ENCODE results near the gene NUDT7.
A peak's percentile ranks its signal among the peaks of the same experiment; 100 is the strongest.

NUDT7 gene

DNA sequence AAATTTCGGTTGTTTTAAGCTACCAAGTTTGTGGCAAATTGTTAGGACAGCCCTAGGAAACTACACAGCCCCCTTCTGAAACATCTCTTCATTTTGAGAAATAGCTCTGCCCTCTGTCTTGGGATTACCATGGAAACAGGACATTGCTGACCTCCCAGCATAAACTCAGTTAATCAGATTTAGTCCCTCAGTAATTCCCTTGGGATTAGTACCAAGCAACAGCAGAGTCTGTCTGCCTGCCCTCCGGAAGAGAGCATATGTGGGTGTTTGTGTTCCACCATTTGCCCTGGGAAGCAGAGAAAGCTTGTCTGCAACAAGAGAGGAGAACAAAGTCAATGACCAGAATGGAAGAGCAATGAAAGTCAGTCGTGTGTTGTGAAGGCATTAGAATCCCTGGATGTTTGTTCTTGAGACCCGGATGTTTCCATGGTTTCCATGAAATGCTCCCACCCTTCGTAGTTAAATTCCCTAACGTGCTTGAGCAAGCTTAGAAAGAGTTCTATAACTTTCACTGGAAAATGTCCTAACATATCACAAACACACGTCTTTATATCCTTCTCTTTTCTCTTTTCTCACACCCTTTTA lies 26.2 kb downstream of the NUDT7 start:
- no peaks in the 10 kb centered on the region for H3K36me3 ChIP-seq (ENCODE audit: control insufficient read depth in 5 of 5, insufficient read depth in 5 of 5, low read length in 5 of 5)
- H3K27me3 ChIP-seq (ENCODE audit: control insufficient read depth in 5 of 5, insufficient read depth in 4 of 5, low read length in 5 of 5) = no peaks in the 10 kb centered on the region
- no peak overlapping the region for H3K27ac ChIP-seq (ENCODE audit: low read depth, low read length)
- no peaks in the 10 kb centered on the region for H3K9me3 ChIP-seq (ENCODE audit: control insufficient read depth in 5 of 5, low read length in 5 of 5)
- peaks cover 0 to 28% (median 10%) of the 10 kb centered on the region in 5 donors for H3K4me1 ChIP-seq (ENCODE audit: control insufficient read depth in 5 of 5, insufficient read depth in 5 of 5, low read length in 5 of 5)
- H3K9ac ChIP-seq (ENCODE audit: low read length in 5 of 5) = no peak overlapping the region
- H3K4me3 ChIP-seq (ENCODE audit: low read depth in 1 of 5, low read length in 5 of 5) = no peak overlapping the region

DNA sequence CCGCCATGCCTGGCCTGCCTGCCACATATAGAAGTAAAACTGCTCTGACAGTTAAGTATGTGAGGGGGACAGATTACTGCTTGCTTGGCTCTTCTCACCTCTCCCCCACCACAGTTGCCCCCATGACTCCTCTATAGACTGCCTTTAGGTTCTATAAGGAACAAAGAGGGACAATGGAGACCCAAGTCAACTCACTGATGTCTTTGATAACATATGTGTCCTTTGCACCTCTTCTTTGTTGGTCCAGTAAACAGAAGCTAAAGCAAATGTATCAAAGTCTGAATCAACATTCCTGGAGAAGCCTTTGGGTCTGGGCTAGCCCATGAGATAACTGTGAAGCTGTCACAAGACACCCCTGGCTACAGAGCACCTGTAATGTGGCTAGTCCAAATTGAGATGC lies 27.1 kb downstream of the NUDT7 start:
- Histone ChIP-seq H3K4me3 (ENCODE audit: low read depth in 1 of 5, low read length in 5 of 5) (no peak overlapping the region), H3K27me3 (ENCODE audit: control insufficient read depth in 5 of 5, insufficient read depth in 4 of 5, low read length in 5 of 5) (no peaks in the 10 kb centered on the region), H3K9ac (ENCODE audit: low read length in 5 of 5) (no peak overlapping the region), H3K36me3 (ENCODE audit: control insufficient read depth in 5 of 5, insufficient read depth in 5 of 5, low read length in 5 of 5) (no peaks in the 10 kb centered on the region), H3K27ac (ENCODE audit: low read depth, low read length) (no peak overlapping the region), H3K4me1 (ENCODE audit: control insufficient read depth in 5 of 5, insufficient read depth in 5 of 5, low read length in 5 of 5) (peaks cover 0 to 28% (median 10%) of the 10 kb centered on the region in 5 donors), H3K9me3 (ENCODE audit: control insufficient read depth in 5 of 5, low read length in 5 of 5) (no peaks in the 10 kb centered on the region)

DNA sequence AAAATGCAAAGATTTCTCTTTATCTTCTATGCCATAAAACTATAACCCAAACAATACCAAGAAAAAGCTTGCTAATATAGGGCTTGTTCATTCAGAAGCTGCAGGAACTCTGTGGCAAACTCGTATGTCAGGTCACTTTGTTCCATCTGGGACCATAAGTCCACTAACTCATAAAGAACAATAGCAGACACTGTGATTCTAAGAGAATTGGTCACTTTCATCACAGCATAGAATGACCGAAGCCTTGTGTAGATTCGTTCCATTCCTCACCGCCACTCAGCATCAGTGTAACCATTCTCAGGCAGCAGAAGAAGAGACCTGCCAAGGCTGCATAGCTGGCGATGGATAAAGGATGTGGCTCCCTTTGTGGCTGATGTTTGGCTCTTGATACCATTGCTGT lies 35.7 kb downstream of the NUDT7 start:
- no peak overlapping the region for H3K27ac ChIP-seq (ENCODE audit: low read depth, low read length)
- H3K9ac ChIP-seq (ENCODE audit: low read length in 5 of 5) = no peak overlapping the region
- H3K4me1 ChIP-seq (ENCODE audit: control insufficient read depth in 5 of 5, insufficient read depth in 5 of 5, low read length in 5 of 5) = peaks cover 0 to 28% (median 15%) of the 10 kb centered on the region in 5 donors

DNA sequence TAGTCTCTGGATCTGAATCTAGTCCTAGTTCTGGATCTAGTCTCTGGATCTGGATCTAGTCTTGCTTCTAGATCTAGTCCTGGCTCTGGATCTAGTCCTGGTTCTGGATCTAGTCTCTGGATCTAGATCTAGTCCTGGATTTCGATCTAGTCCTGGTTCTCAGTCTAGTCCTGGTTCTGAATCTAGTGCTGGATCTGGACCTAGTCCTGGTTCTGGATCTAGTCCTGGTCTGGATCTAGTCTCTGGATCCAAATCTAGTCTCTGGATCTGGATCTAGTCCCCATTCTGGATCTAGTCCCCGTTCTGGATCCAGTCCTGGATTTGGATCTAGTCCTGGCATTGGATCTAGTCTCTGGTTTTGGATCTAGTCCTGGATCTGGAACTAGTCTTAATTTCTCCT lies 36.2 kb downstream of the NUDT7 start:
- Histone ChIP-seq H3K4me1 (ENCODE audit: control insufficient read depth in 5 of 5, insufficient read depth in 5 of 5, low read length in 5 of 5) (peaks cover 0 to 32% (median 19%) of the 10 kb centered on the region in 5 donors), H3K27me3 (ENCODE audit: control insufficient read depth in 5 of 5, insufficient read depth in 4 of 5, low read length in 5 of 5) (no peaks in the 10 kb centered on the region), H3K36me3 (ENCODE audit: control insufficient read depth in 5 of 5, insufficient read depth in 5 of 5, low read length in 5 of 5) (no peaks in the 10 kb centered on the region), H3K27ac (ENCODE audit: low read depth, low read length) (no peak overlapping the region), H3K9ac (ENCODE audit: low read length in 5 of 5) (no peak overlapping the region), H3K4me3 (ENCODE audit: low read depth in 1 of 5, low read length in 5 of 5) (no peak overlapping the region), H3K9me3 (ENCODE audit: control insufficient read depth in 5 of 5, low read length in 5 of 5) (no peaks in the 10 kb centered on the region)

More for the DNA sequence above, 35.7 kb downstream of the NUDT7 start:
- Histone ChIP-seq H3K9me3 (ENCODE audit: control insufficient read depth in 5 of 5, low read length in 5 of 5) (no peaks in the 10 kb centered on the region), H3K36me3 (ENCODE audit: control insufficient read depth in 5 of 5, insufficient read depth in 5 of 5, low read length in 5 of 5) (no peaks in the 10 kb centered on the region), H3K27me3 (ENCODE audit: control insufficient read depth in 5 of 5, insufficient read depth in 4 of 5, low read length in 5 of 5) (no peaks in the 10 kb centered on the region), H3K4me3 (ENCODE audit: low read depth in 1 of 5, low read length in 5 of 5) (no peak overlapping the region)

DNA sequence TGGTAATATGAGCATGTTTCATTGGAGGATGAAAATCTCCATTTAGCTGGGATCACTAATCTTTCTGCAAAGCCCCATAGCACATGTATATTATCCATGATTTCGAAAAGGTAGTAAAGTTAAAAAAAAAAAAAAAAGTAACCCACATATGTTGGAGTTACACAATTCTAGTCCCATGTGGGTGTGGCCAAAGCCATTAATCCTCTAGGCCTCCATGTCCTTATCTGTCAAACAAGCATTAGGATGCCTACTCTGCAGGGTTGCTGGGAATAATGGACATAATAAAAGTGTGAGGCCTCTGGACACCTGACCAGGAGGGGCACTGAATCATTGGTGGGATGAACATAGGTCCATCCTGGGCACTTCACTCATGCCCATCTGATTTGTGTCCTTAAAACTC lies 36.9 kb downstream of the NUDT7 start:
- H3K9ac ChIP-seq (ENCODE audit: low read length in 5 of 5) = no peak overlapping the region
- no peaks in the 10 kb centered on the region for H3K27me3 ChIP-seq (ENCODE audit: control insufficient read depth in 5 of 5, insufficient read depth in 4 of 5, low read length in 5 of 5)
- no peaks in the 10 kb centered on the region for H3K9me3 ChIP-seq (ENCODE audit: control insufficient read depth in 5 of 5, low read length in 5 of 5)
- peaks cover 2 to 39% (median 25%) of the 10 kb centered on the region in 5 donors for H3K4me1 ChIP-seq (ENCODE audit: control insufficient read depth in 5 of 5, insufficient read depth in 5 of 5, low read length in 5 of 5)
- H3K36me3 ChIP-seq (ENCODE audit: control insufficient read depth in 5 of 5, insufficient read depth in 5 of 5, low read length in 5 of 5) = no peaks in the 10 kb centered on the region
- no peak overlapping the region for H3K27ac ChIP-seq (ENCODE audit: low read depth, low read length)
- no peak overlapping the region for H3K4me3 ChIP-seq (ENCODE audit: low read depth in 1 of 5, low read length in 5 of 5)

DNA sequence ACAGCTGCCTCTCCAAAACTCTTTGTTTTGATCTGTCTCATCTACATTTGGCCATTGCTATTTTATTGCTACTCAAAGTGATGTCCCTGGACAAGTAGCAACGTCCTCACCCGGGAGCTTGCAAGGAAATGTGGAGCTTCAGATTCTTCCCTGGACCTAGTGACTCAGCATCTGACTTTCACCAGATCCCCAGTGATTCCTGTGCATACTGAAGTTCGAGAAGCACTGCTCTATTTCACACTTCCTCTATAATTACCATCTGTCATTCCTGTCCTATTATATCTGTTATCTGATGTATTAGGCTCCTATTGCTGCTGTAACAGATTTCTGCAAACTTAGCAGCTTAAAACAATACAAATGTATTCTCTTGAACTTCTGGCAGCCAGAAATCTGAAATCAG lies 37.5 kb downstream of the NUDT7 start:
- H3K9me3 ChIP-seq (ENCODE audit: control insufficient read depth in 5 of 5, low read length in 5 of 5) = no peaks in the 10 kb centered on the region
- H3K36me3 ChIP-seq (ENCODE audit: control insufficient read depth in 5 of 5, insufficient read depth in 5 of 5, low read length in 5 of 5) = no peaks in the 10 kb centered on the region
- no peaks in the 10 kb centered on the region for H3K27me3 ChIP-seq (ENCODE audit: control insufficient read depth in 5 of 5, insufficient read depth in 4 of 5, low read length in 5 of 5)
- no peak overlapping the region for H3K9ac ChIP-seq (ENCODE audit: low read length in 5 of 5)
- peaks cover 2 to 45% (median 30%) of the 10 kb centered on the region in 5 donors for H3K4me1 ChIP-seq (ENCODE audit: control insufficient read depth in 5 of 5, insufficient read depth in 5 of 5, low read length in 5 of 5)
- H3K4me3 ChIP-seq (ENCODE audit: low read depth in 1 of 5, low read length in 5 of 5) = no peak overlapping the region
- peak overlapping the region; percentile 19 for H3K27ac ChIP-seq (ENCODE audit: low read depth, low read length)

DNA sequence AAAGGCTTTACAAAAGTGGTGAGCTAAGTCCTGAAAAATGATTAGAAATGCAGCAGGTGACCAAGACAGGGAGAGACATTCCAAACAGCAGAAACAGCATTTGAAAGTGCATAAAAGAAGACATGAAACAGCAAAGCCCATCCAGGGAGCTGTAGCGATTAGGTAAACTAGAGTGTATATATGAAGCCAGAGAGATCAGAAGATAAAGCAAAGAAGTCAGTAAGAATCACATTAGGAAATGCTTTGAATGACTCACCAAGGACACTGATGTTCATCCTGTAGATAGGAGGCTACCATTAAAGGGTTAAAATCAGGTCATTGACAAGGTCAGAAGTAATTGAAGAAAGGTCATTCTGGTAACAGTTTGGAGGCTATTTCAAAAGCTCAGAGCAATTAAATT lies 38.5 kb downstream of the NUDT7 start:
- H3K4me1 ChIP-seq (ENCODE audit: control insufficient read depth in 5 of 5, insufficient read depth in 5 of 5, low read length in 5 of 5) = peaks cover 2 to 46% (median 30%) of the 10 kb centered on the region in 5 donors
- H3K9me3 ChIP-seq (ENCODE audit: control insufficient read depth in 5 of 5, low read length in 5 of 5) = no peaks in the 10 kb centered on the region
- no peak overlapping the region for H3K9ac ChIP-seq (ENCODE audit: low read length in 5 of 5)
- no peaks in the 10 kb centered on the region for H3K27me3 ChIP-seq (ENCODE audit: control insufficient read depth in 5 of 5, insufficient read depth in 4 of 5, low read length in 5 of 5)
- H3K36me3 ChIP-seq (ENCODE audit: control insufficient read depth in 5 of 5, insufficient read depth in 5 of 5, low read length in 5 of 5) = no peaks in the 10 kb centered on the region
- no peak overlapping the region for H3K27ac ChIP-seq (ENCODE audit: low read depth, low read length)
- no peak overlapping the region for H3K4me3 ChIP-seq (ENCODE audit: low read depth in 1 of 5, low read length in 5 of 5)

DNA sequence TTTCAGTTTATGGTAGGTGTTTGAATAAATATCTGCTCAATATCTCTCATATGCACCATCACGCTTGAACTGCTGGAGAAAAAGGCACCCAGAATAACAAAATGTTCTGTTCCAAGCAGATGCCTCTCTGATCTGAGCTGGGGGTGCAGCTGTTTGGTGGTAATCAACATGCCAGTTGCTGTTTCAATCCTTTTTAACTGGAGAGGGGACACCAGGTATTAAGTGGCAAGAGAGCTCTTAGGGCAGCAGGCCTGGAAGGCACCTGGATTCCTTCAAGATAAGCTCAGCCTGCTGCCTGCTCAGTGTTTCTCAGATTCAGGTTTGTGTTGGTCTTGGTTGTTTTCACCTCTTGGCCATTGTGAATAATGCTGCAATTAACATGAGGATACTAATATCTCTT lies 38.9 kb downstream of the NUDT7 start:
- no peaks in the 10 kb centered on the region for H3K36me3 ChIP-seq (ENCODE audit: control insufficient read depth in 5 of 5, insufficient read depth in 5 of 5, low read length in 5 of 5)

DNA sequence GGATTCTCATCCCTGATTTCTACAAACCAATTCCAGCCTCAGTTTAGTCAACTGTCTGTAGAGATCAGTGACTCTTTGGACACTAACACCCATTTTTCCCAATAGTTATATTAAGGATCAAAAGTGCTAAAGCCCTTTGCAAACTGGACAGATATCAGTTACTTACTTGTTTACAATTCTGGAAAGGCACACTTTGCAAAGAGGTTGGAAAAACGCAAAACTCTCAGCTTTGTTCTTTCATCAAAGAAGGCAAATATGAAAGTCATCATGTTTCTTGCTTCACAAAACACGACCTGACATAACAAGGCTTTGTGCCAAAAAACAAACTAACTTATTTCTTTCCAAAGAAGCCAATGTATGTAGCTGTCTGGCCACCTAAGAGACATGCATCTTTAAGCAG lies 39.9 kb downstream of the NUDT7 start:
- H3K9me3 ChIP-seq (ENCODE audit: control insufficient read depth in 5 of 5, low read length in 5 of 5) = no peaks in the 10 kb centered on the region
- peak overlapping the region; percentile 97 for H3K27ac ChIP-seq (ENCODE audit: low read depth, low read length)
- no peaks in the 10 kb centered on the region for H3K27me3 ChIP-seq (ENCODE audit: control insufficient read depth in 5 of 5, insufficient read depth in 4 of 5, low read length in 5 of 5)
- H3K4me3 ChIP-seq (ENCODE audit: low read depth in 1 of 5, low read length in 5 of 5) = no peak overlapping the region
- no peak overlapping the region for H3K9ac ChIP-seq (ENCODE audit: low read length in 5 of 5)
- H3K4me1 ChIP-seq (ENCODE audit: control insufficient read depth in 5 of 5, insufficient read depth in 5 of 5, low read length in 5 of 5) = peaks cover 2 to 52% (median 30%) of the 10 kb centered on the region in 5 donors
- H3K36me3 ChIP-seq (ENCODE audit: control insufficient read depth in 5 of 5, insufficient read depth in 5 of 5, low read length in 5 of 5) = no peaks in the 10 kb centered on the region

More for the DNA sequence above, 38.9 kb downstream of the NUDT7 start:
- Histone ChIP-seq H3K27ac (ENCODE audit: low read depth, low read length) (peak overlapping the region; percentile 97), H3K4me3 (ENCODE audit: low read depth in 1 of 5, low read length in 5 of 5) (no peak overlapping the region), H3K4me1 (ENCODE audit: control insufficient read depth in 5 of 5, insufficient read depth in 5 of 5, low read length in 5 of 5) (peaks cover 2 to 48% (median 30%) of the 10 kb centered on the region in 5 donors), H3K9ac (ENCODE audit: low read length in 5 of 5) (no peak overlapping the region), H3K27me3 (ENCODE audit: control insufficient read depth in 5 of 5, insufficient read depth in 4 of 5, low read length in 5 of 5) (no peaks in the 10 kb centered on the region), H3K9me3 (ENCODE audit: control insufficient read depth in 5 of 5, low read length in 5 of 5) (no peaks in the 10 kb centered on the region)

DNA sequence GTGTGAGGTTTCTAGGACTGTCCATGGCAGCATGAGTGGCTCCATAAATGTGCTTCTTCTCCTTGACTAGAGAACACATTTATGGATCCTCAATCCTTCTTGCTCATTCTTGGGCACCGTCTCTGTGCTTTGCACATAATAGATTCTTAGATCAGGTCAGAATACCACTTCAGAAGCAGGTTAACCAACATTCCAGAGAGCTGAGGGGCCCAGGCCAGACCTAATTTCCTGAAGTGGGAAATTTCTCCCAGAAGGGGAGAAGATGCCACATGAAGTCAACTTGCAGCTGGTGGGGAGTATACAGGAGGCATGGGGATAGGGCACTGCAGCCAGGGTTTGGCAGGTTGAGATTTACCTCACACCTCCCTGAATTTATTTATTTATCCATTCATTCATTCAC lies 41.7 kb downstream of the NUDT7 start:
- Histone ChIP-seq H3K4me1 (ENCODE audit: control insufficient read depth in 5 of 5, insufficient read depth in 5 of 5, low read length in 5 of 5) (peaks cover 2 to 58% (median 30%) of the 10 kb centered on the region in 5 donors), H3K9ac (ENCODE audit: low read length in 5 of 5) (peak overlapping the region in 1 of 5 donors; percentile 57), H3K4me3 (ENCODE audit: low read depth in 1 of 5, low read length in 5 of 5) (no peak overlapping the region), H3K27me3 (ENCODE audit: control insufficient read depth in 5 of 5, insufficient read depth in 4 of 5, low read length in 5 of 5) (no peaks in the 10 kb centered on the region), H3K27ac (ENCODE audit: low read depth, low read length) (peak overlapping the region; percentile 97), H3K36me3 (ENCODE audit: control insufficient read depth in 5 of 5, insufficient read depth in 5 of 5, low read length in 5 of 5) (no peaks in the 10 kb centered on the region), H3K9me3 (ENCODE audit: control insufficient read depth in 5 of 5, low read length in 5 of 5) (no peaks in the 10 kb centered on the region)

All from subcutaneous abdominal adipose tissue (tissue), 5 donors.